GM19239 (cell line): ENCODE data around the gene AEBP1.
A peak's percentile ranks its signal among the peaks of the same experiment; 100 is the strongest.

Experiments
- DNase-seq: peaks from one replicate; pipeline ENCODE4 v3.0.0; 2011; ENCODE audit warnings: low spot score; ENCODE audit not compliant: insufficient read length
- FAIRE-seq: peaks from 2 replicates; lab custom pipeline; 2011; peaks lifted over from hg19 to GRCh38; lab: Jason Lieb, UNC

AEBP1 gene

DNA sequence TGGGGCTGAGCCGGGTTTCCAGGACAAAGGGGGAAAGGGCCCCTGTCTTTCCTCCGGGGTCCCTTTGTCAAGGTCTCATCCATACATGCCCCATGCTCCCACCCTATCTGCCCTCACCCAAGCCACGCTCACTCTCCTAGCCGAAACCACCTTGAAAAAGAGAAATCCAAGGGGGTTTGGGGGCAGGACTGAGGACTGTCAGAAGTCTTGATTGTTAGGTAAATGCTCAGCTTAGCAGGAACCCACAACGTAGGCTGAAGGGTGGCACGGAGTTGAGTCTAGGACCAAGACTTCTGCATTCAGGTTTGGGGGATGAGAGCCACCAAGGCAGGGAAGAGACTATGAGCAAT lies 38.1 kb upstream of the AEBP1 start:
- DNase-seq (no peak), FAIRE-seq (no peak)

DNA sequence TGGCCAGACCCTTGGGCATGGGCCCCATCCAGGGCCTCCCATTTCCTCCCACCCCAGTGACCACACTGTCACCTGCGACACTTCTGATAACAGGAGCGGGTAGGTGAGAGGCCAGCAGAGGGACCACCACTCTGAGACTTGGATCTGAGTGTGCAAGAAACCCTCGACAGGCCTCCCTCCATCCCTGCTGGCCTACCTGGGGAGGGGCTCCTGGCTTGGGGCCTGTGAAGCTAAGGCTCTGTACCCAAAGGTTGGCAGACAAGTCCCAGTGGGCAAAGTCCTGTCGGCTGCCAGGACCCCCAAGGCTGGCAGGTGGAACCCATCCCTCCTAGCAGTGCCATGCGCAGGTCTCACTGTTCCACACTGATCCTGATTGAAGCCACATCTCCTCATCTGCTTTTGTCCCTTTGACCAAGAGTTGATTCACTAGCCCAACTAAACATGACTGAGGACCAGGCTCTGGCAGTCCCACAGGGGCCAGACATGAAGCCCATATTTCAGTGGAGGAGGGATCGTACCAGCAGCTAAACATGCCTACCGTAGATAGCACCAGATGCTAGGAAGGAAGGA lies 37.6 kb upstream of the AEBP1 start:
- FAIRE-seq (no peak), DNase-seq (no peak)

DNA sequence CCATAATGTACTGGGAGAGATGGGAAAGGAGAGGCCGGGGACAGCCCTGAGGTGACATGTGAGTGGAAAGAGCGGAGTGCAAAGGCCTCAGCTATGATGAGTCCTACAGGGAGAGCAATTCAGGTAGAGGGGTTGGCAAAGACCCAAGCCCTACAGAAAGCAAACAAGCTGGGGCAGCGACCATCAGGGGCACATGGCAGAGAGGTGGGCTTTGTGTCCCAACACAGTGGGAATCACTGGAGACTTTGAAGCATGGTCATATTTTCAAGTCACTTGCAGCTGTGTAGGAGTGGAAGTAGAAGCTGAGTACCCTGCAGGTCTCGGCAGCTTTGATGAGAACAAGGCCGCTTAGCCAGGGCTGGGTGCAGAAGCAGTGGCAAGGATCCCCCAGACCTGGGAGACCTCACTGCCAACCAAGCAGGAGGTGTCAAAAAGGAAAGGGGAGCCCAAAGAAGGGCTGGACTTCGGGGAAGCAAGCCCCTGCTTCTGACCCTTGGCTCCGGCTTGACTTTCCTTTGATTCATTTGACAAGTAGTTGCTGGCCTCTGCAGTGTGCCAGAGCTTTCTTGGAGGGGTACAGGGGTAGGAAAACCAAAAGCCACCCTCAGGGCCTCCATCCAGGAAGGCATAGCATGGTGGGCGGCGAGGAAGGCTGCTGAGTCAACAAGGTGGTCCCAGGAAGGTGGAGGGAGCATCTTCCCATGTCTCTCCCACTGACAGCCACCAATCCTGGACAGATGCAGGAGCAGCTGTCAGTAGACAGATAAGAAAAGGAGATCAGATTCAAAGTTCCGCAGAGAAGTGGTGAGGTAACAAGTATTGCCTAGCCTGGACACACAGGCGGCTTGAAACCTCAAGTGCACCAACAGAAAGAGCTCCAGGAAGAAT lies 36.8 kb upstream of the AEBP1 start:
- DNase-seq = no peak
- no peak for FAIRE-seq

DNA sequence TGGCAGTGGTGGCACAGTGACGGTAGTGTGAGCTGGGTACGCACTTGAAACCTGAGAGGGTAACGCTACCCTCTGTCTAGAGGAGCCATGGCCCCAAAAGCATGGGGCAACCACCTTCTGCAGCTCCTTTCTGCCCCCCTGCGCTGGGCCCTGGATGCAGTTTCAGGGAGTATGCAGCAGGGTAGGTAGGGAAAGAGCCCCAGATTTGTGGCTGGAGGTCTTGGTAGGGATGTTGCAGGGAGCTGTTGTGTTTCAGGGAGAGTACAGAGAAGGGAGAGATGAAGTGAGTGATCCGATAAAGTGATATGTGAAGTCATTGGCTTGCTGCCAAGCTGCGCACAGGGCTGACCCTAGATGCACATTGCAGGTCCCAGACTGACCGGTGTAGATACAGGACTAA lies 36.1 kb upstream of the AEBP1 start:
- DNase-seq = no peak
- no peak for FAIRE-seq

DNA sequence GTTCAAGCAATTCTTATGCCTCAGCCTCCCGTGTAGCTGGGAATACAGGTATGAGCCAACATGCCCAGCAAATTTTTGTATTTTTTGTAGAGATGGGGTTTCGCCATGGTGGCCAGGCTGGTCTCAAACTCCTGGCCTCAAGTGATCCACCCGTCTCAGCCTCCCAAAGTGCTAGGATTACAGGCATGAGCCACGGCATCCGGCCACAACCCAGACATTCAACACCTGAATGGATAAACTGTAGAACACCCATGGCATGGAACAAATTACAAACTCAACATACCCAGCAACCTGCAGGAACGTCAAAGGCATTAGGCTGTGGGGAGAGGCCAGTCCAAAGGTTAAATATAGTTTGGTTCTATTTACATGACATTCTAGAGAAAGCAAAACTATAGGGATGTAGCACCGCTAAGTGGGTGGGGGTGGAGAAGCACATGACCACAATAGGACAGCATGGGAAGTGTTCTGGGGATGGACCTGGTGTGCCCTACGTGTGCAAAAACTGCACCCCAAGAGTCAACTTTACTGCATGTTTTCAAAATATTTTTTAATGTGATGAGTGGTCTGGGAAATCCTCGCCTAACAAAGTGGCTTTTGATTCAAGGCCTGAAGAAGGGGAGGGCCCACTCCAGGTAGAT lies 32.3 kb upstream of the AEBP1 start:
- no peak for DNase-seq
- no peak for FAIRE-seq

DNA sequence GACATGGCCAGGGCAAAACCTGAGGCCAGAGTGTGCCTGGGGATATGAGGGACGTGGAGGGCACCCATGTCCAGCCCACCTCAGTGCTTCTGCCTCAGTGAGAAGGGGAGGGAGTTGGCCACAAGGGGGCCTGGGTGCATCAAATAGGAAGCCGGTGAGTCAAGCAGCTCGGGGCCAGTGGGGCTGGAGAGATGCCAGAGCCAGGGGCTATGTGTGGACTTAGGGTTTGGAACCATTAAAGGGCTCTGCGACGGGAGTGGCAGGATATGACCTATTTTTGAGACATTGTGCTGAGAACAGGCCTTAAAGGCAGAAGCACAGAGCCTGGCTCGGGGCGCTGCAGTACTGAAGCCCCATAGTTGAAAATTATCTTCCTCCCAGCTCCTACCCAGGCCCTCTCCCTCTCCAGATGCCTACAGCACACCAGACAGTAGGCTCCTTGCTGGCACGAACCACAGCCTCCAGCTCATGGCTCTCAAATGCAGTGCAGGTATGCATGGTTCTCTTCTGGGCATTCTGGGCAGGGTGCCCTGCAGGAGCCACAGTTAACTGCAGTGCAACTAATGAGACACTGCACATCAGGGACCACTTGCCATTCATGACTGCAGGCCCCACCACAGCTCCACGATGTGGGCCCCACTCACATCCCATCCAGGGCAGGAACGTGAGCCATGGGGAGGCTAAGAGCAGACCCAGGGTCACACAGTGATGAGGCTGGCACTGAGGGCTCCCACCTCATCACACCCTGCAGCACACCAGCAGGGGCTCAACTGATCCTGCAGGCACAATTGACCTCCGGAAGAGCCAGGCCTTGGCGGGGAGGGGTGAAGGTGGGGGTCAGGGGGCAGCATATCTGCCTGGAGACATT lies 31.5 kb upstream of the AEBP1 start:
- DNase-seq (peak; percentile 44), FAIRE-seq (no peak)

DNA sequence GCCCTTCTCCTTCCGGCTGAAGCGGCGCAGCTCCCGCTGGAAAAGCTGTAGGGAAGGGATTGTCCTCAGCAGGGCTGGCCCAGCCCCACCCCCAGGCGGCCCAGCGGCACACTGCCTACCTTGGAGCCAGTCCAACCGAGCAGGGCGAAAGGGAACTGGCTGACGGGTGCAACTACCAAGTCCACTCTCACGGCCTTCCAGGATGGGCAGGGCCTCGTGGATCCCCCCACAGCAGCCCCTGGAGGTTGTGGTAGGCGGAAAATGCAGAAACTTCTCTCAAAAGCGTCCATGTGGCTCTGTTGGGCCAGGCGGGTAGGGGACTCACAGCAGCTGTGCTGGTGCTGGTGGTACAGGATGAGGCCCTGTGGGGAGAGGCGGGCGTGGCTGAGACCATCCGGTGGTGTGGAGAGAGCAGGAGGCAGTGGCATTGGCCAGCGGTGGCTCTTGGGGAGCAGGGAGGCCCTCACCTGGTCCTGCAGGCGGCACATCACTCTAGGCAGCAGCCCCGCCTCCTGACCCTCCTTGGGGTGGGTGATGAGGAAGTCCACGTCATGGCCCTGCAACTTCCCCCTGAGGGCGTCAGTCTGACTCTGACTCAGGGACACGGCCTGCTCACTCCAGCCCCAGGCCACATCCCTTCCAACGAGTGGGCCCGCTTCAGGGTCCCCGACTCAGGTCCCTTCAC lies 30.3 kb upstream of the AEBP1 start:
- no peak for FAIRE-seq

DNA sequence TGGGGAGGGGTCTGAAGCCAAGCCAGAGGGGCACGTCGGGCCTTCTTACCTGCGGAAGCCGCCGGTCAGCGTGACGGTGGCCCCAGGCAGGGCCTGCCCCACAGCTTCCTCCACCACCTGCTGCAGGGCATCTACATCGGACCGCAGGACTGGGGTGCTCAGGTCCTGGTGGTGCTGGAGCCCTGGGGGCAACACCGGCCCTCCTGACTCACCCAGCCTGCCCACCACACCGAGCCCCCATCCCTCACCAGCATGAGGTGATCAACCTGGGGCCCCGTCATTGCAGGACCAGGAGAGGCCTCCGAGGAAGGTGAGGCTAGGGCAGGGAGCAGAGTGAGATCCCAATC lies 29.8 kb upstream of the AEBP1 start:
- FAIRE-seq (no peak), DNase-seq (no peak)

More for the DNA sequence above, 30.3 kb upstream of the AEBP1 start:
- DNase-seq = no peak

DNA sequence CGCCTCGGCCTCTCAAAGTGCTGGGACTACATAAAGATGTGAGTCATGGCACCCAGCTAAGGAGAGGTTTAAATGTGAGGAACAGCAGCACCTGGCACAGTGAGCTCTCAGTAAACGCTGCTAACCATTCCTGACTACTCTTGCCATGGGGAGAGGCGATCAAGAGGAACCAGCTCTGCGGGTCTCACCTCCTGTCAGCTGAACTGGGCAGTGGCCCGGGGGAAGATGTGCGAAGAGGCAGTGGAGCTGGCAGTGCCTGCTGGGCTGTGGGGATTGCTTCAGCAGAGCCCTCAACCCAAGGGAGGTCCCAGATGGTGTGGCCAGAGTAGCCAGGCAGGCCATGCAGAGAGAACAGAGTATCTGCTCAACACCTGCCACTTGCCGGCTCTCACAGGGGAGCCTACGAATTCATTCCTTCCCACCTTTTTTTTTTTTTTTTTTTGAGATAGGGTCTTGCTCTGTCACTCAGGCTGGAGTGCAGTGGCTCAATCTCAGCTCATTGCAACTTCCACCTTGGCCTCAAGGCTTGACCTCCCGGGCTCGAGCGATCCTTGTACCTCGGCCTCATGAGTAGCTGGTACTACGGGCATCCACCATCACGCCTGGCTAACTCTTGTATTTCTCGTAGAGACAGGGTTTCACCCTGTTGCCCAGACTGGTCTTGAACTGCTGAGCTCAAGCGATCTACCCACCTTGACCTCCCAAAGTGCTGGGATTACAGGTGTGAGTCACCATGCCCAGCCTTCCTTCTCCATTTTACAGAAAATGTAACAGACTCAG lies 28.7 kb upstream of the AEBP1 start:
- FAIRE-seq = no peak
- no peak for DNase-seq

DNA sequence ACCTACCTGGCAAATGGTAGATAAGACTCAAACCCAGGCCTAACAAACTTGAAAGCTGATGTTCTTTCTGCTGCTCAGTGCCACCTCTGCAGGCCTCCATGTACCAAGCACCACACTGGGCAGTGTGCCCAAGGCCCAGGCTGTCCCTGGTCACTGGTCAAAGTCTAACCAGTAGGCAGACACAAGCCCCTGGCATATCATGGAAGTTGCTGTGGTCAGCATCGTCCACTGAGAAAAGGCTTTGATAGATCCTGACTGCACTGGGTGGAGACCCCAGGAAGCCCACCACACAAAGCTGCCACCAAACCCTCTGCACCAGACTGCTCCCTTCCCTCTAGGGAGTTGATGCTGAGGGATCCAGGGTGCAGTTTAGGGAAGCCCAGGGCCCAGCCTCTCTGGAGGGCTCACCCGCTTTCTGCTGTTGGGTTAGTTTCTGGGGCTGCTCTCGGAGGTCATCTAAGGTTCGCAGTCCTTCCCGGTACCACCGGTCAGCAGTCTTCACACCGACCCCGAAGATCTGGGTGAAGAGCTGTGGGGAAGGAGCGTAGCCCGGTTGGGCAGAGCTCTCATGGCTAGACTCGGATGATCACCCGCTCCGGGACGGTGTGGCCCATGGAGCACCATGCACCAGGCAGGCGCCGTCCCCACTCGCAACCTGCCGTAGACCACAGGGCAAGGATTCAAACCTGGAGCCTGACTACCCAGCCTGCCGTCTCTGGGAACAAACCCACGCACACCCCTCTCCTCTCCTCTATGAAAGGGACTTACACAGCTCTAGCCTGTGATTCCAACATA lies 27.8 kb upstream of the AEBP1 start:
- FAIRE-seq (no peak), DNase-seq (no peak)

DNA sequence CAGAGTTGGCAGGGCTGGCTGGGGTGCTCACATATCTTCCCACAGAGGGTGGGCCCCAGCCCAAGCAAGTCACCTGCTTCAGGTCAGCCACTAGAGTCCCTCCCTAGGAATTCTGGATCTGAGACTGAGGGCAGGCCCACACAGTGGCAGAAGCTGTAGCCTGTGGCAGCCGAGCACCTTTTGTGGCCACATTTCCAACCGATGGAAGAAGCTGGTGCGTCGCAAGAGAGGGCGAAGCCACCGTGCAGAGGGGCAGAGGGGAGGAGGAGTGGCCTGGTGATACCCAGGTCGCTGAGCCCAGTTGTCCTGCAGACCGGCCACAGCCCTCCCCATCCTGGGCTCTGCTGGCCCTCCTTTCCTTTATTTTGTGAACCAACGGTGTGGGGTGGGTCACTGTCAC lies 27.1 kb upstream of the AEBP1 start:
- DNase-seq (no peak), FAIRE-seq (no peak)

DNA sequence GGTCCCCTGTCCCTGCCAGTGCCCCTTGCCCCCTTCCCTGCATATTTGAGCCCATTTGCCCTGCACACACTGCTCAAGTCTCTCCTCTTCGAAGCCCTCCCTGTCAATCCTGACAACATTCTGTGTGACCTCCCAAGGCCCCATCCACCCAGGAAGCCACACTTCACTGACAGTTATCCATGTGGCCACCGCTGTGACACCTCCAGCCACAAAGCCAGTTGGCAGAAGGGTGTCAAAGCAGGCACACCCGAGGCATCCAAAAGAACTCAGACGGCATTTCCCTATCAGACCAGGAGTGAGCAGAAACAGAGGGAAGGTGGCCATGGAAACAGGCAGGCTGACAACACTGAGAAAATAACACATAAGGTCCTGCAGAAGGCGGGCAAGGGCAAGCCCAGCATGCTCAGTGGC lies 26.5 kb upstream of the AEBP1 start:
- FAIRE-seq = no peak
- no peak for DNase-seq

DNA sequence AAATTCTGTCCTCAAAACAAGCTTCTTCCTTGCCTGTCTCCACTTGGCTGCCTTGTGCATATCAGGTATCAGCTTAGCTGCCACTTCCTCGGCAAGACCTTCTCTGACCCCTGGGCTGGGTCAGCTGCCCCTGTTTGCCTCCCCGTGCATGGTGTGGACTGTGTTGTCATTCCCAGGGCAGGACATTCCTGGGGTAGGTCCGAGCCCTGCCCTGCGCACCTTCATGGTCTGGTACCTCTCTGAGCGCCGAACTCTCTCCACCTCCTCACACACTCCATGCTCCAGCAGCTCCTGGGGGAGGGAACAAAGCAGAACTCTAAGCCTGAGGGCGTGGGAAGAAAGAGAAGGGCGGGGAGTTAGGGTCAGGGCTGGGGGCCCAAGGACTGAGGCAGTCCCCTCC lies 25.6 kb upstream of the AEBP1 start:
- no peak for FAIRE-seq

DNA sequence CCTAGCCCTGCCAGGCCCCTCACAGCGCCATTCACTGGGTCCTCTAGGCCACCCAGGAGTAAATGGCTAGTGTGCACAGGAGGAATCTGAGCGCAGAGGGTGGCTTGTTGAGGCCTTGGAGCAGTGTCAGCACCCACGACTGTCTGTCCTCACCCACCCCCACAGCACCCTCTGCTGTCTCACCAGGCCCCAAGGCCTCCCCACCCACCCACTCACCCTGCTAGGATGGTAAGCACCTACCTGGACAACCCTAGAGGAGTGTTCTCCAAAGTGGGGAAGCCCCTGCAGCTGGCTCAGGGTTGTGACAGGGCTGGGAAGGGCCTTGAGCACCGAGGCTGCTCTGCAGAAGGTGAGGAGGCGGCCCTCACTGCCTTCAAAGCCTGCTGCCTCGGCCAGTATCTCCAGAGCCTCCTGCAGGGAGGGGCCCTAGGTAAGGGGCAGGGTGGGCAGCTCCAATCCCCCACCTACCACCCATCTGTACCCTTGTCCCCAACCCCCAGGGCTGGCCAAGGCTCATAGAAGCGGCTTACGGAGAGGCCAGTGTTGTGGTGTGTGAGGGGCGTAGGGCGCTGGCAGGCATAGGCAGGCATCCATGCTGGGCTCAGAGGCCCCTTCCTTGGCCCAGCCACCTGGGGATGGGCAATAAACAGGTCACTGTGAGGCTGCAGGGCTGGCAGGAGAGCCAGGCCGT lies 24.7 kb upstream of the AEBP1 start:
- DNase-seq (no peak), FAIRE-seq (no peak)

More for the DNA sequence above, 25.6 kb upstream of the AEBP1 start:
- no peak for DNase-seq

DNA sequence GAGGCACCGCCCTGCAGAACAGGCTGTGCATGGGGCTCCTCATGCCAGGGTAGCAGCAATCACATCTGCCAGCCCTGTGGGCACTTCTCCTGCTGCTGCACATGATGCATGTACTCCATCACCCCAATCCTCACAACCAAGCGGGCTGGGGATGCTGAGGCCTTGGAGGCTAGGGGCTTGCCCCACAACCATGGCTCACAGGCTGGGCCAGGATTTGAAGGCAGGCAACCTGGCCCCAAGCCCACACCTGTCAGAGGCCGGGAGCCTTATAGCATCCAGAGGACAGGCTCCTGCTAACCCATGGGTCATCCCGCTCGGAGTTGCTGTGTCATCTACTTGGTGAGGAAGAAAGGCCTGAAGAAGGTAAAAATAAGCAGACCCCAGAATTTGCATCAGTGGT lies 24.0 kb upstream of the AEBP1 start:
- FAIRE-seq (no peak), DNase-seq (no peak)

DNA sequence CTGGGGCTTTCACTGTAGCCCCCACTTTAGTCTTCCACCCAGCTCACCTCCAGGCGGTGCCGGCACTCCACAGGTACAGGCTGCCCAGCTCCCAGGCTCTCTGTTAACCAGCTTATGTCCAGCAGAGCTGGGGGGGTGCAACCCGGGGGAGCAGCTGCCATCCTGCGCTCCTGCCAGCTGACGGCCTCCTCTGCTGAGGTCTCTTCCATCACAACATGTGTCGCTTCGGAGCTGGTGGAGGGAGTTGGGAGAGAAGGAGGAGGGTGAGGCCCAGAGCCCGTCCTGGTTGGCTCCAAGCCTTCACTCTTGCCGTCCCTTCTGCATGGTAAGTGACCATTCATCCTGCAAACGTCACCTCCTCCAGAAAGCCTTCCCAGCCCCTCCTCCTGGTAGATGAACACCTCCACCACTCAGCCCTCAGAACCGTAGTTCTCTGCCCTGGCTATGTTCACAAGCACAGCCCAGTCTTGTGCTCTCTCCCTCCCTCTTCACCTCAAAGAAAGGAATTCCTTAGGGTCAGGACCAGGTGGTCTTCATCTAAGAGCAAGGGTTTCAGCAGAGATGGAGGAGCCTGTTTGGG lies 23.4 kb upstream of the AEBP1 start:
- peak; percentile 55 for FAIRE-seq
- no peak for DNase-seq

DNA sequence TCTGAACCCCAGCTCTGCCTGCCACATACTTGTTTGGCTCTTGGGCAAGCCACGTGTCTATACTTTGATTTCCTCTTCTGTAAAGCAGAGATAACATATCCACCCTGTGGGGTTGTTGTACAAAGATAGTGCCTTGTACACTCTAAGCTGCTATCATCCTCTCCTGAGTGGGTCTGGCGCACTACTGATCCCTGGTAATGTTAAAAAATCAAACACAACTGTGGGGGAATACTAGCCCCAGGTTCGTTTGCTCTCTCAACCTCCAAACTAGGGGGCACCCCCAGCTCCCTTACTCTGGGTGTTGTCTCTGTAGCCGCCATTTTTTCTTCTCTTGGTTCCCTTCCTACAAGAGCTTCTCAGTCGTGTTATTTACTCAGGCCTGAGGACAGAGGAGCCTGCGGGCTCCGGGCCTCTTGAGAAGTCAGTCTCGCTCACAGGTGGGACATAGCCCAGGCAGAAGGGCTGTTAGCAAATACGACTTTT lies 22.8 kb upstream of the AEBP1 start:
- FAIRE-seq = no peak

More for the DNA sequence above, 22.8 kb upstream of the AEBP1 start:
- no peak for DNase-seq
